Liver (tissue), 3 donors: ENCODE results near the gene PLA2G4F.

Source experiments
- EGR1 ChIP-seq, 2 donors: IDR thresholded peaks; 2 replicates each; pipeline ENCODE4 v1.6.1; 2016 to 2018; ENCODE audit warnings: antibody characterized with exemption in 2 of 2, low read depth in 2 of 2
- GABPA ChIP-seq, 2 donors: IDR thresholded peaks in 1 of 2; conservative IDR thresholded peaks in 1 of 2; 2 replicates each; pipeline ENCODE4 v1.6.1; 2016; ENCODE audit warnings: antibody characterized with exemption in 2 of 2, mild to moderate bottlenecking in 1 of 2, moderate library complexity in 1 of 2
- HNF4A ChIP-seq, 2 donors: conservative IDR thresholded peaks; 2 replicates each; pipeline ENCODE4 v1.6.1; 2016; ENCODE audit warnings: antibody characterized with exemption in 2 of 2, mild to moderate bottlenecking in 2 of 2
- JUND ChIP-seq, 2 donors: IDR thresholded peaks; 2 replicates each; pipeline ENCODE4 v1.6.1; 2016; ENCODE audit warnings: antibody characterized with exemption in 2 of 2
- MAX ChIP-seq: IDR thresholded peaks from 2 replicates; pipeline ENCODE4 v1.6.1; 2016; ENCODE audit warnings: antibody characterized with exemption
- RAD21 ChIP-seq, 2 donors: IDR thresholded peaks; 2 replicates each; pipeline ENCODE4 v1.6.1; 2016; ENCODE audit warnings: antibody characterized with exemption in 2 of 2, mild to moderate bottlenecking in 2 of 2
- REST ChIP-seq: IDR thresholded peaks from 2 replicates; pipeline ENCODE4 v1.6.1; 2016; ENCODE audit warnings: antibody characterized with exemption, mild to moderate bottlenecking
- TAF1 ChIP-seq: conservative IDR thresholded peaks from 2 replicates; pipeline ENCODE4 v1.6.1; 2016; ENCODE audit warnings: antibody characterized with exemption, mild to moderate bottlenecking
- YY1 ChIP-seq: IDR thresholded peaks from 2 replicates; pipeline ENCODE4 v1.6.1; 2016; ENCODE audit warnings: antibody characterized with exemption, mild to moderate bottlenecking
- TF ChIP-seq, protein P1 (sequence below): fragments of 150-350 bp; IDR thresholded peaks from 2 replicates; pipeline ENCODE4 v1.5.1; 2017; ENCODE audit warnings: improper control_type of control experiment, low read depth, low read length; ENCODE audit not compliant: missing input control
- donor health status: healthy.
- donor health status: healthy.

- TF ChIP-seq, protein P1, sequence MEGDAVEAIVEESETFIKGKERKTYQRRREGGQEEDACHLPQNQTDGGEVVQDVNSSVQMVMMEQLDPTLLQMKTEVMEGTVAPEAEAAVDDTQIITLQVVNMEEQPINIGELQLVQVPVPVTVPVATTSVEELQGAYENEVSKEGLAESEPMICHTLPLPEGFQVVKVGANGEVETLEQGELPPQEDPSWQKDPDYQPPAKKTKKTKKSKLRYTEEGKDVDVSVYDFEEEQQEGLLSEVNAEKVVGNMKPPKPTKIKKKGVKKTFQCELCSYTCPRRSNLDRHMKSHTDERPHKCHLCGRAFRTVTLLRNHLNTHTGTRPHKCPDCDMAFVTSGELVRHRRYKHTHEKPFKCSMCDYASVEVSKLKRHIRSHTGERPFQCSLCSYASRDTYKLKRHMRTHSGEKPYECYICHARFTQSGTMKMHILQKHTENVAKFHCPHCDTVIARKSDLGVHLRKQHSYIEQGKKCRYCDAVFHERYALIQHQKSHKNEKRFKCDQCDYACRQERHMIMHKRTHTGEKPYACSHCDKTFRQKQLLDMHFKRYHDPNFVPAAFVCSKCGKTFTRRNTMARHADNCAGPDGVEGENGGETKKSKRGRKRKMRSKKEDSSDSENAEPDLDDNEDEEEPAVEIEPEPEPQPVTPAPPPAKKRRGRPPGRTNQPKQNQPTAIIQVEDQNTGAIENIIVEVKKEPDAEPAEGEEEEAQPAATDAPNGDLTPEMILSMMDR: no peak
- TF ChIP-seq REST (no peak), EGR1 (IDR thresholded peaks at IDR 0.05; ENCODE audit: low read depth in 2 of 2) (no peak), JUND (IDR thresholded peaks at IDR 0.05) (no peak), YY1 (no peak), MAX (no peak), TAF1 (no peak), RAD21 (IDR thresholded peaks at IDR 0.05) (no peak), GABPA (IDR thresholded peaks at IDR 0.05 in 1 of 2, conservative IDR thresholded peaks at IDR 0.05 in 1 of 2) (no peak), HNF4A (conservative IDR thresholded peaks at IDR 0.05) (no peak)
These were observed 37.0 kb downstream of the PLA2G4F start for GRCh38 chr15:42119446-42119760.
